ENCODE measurements around the gene CDC42.

The CDC42 gene

GRCh38 chr1:22100168-22100567 is 47.7 kb downstream of the CDC42 start:
- Histone ChIP-seq H3K9me3 (ENCODE audit: control insufficient read depth, insufficient read depth, low read length) (no peaks in the 10 kb centered on the region), H3K27me3 (ENCODE audit: control insufficient read depth, insufficient read depth, low read length) (no peaks in the 10 kb centered on the region), H3K9ac (ENCODE audit: low read depth, low read length) (no peak overlapping the region), H3K4me1 (ENCODE audit: control insufficient read depth, insufficient read depth, low read length) (no peaks in the 10 kb centered on the region), H3K4me3 (ENCODE audit: low read depth, low read length) (no peak overlapping the region), H3K27ac (ENCODE audit: low read depth, low read length) (no peak overlapping the region), H3K36me3 (ENCODE audit: control insufficient read depth, insufficient read depth, low read length) (peaks cover 39% of the 10 kb centered on the region)

GRCh38 chr1:22101199-22101598 is 48.7 kb downstream of the CDC42 start:
- Histone ChIP-seq H3K9ac (ENCODE audit: low read depth, low read length) (no peak overlapping the region), H3K4me3 (ENCODE audit: low read depth, low read length) (no peak overlapping the region), H3K27me3 (ENCODE audit: control insufficient read depth, insufficient read depth, low read length) (no peaks in the 10 kb centered on the region), H3K9me3 (ENCODE audit: control insufficient read depth, insufficient read depth, low read length) (no peaks in the 10 kb centered on the region), H3K36me3 (ENCODE audit: control insufficient read depth, insufficient read depth, low read length) (peaks cover 33% of the 10 kb centered on the region), H3K4me1 (ENCODE audit: control insufficient read depth, insufficient read depth, low read length) (0 out of 2 replicates have a peak, but pooled peaks cover 2% of the 10 kb centered on the region), H3K27ac (ENCODE audit: low read depth, low read length) (no peak overlapping the region)

GRCh38 chr1:22101995-22102394 is 49.5 kb downstream of the CDC42 start:
- Histone ChIP-seq H3K4me1 (ENCODE audit: control insufficient read depth, insufficient read depth, low read length) (0 out of 2 replicates have a peak, but pooled peaks cover 2% of the 10 kb centered on the region), H3K9me3 (ENCODE audit: control insufficient read depth, insufficient read depth, low read length) (no peaks in the 10 kb centered on the region), H3K36me3 (ENCODE audit: control insufficient read depth, insufficient read depth, low read length) (peaks cover 25% of the 10 kb centered on the region), H3K27ac (ENCODE audit: low read depth, low read length) (no peak overlapping the region), H3K9ac (ENCODE audit: low read depth, low read length) (no peak overlapping the region), H3K27me3 (ENCODE audit: control insufficient read depth, insufficient read depth, low read length) (no peaks in the 10 kb centered on the region), H3K4me3 (ENCODE audit: low read depth, low read length) (no peak overlapping the region)

GRCh38 chr1:22102746-22103145 is 50.2 kb downstream of the CDC42 start:
- Histone ChIP-seq H3K36me3 (ENCODE audit: control insufficient read depth, insufficient read depth, low read length) (peaks cover 21% of the 10 kb centered on the region), H3K9me3 (ENCODE audit: control insufficient read depth, insufficient read depth, low read length) (no peaks in the 10 kb centered on the region), H3K4me3 (ENCODE audit: low read depth, low read length) (no peak overlapping the region), H3K4me1 (ENCODE audit: control insufficient read depth, insufficient read depth, low read length) (0 out of 2 replicates have a peak, but pooled peaks cover 2% of the 10 kb centered on the region), H3K27me3 (ENCODE audit: control insufficient read depth, insufficient read depth, low read length) (no peaks in the 10 kb centered on the region), H3K27ac (ENCODE audit: low read depth, low read length) (no peak overlapping the region), H3K9ac (ENCODE audit: low read depth, low read length) (no peak overlapping the region)

GRCh38 chr1:22104094-22104493 is 51.6 kb downstream of the CDC42 start:
- Histone ChIP-seq H3K9ac (ENCODE audit: low read depth, low read length) (no peak overlapping the region), H3K27me3 (ENCODE audit: control insufficient read depth, insufficient read depth, low read length) (no peaks in the 10 kb centered on the region), H3K27ac (ENCODE audit: low read depth, low read length) (no peak overlapping the region), H3K4me1 (ENCODE audit: control insufficient read depth, insufficient read depth, low read length) (0 out of 2 replicates have a peak, but pooled peaks cover 2% of the 10 kb centered on the region), H3K9me3 (ENCODE audit: control insufficient read depth, insufficient read depth, low read length) (no peaks in the 10 kb centered on the region), H3K36me3 (ENCODE audit: control insufficient read depth, insufficient read depth, low read length) (peaks cover 21% of the 10 kb centered on the region), H3K4me3 (ENCODE audit: low read depth, low read length) (no peak overlapping the region)

GRCh38 chr1:22104865-22105437 is 52.4 kb downstream of the CDC42 start:
- 0 out of 2 replicates have a peak, but pooled peaks cover 2% of the 10 kb centered on the region for H3K4me1 ChIP-seq (ENCODE audit: control insufficient read depth, insufficient read depth, low read length)
- H3K27ac ChIP-seq (ENCODE audit: low read depth, low read length) = no peak overlapping the region
- no peak overlapping the region for H3K4me3 ChIP-seq (ENCODE audit: low read depth, low read length)
- peaks cover 20% of the 10 kb centered on the region for H3K36me3 ChIP-seq (ENCODE audit: control insufficient read depth, insufficient read depth, low read length)
- H3K9me3 ChIP-seq (ENCODE audit: control insufficient read depth, insufficient read depth, low read length) = no peaks in the 10 kb centered on the region
- H3K9ac ChIP-seq (ENCODE audit: low read depth, low read length) = no peak overlapping the region
- no peaks in the 10 kb centered on the region for H3K27me3 ChIP-seq (ENCODE audit: control insufficient read depth, insufficient read depth, low read length)

GRCh38 chr1:22105611-22106207 is 53.2 kb downstream of the CDC42 start:
- Histone ChIP-seq H3K9me3 (ENCODE audit: control insufficient read depth, insufficient read depth, low read length) (no peaks in the 10 kb centered on the region), H3K27ac (ENCODE audit: low read depth, low read length) (no peak overlapping the region), H3K4me1 (ENCODE audit: control insufficient read depth, insufficient read depth, low read length) (0 out of 2 replicates have a peak, but pooled peaks cover 2% of the 10 kb centered on the region), H3K36me3 (ENCODE audit: control insufficient read depth, insufficient read depth, low read length) (peaks cover 17% of the 10 kb centered on the region), H3K9ac (ENCODE audit: low read depth, low read length) (no peak overlapping the region), H3K4me3 (ENCODE audit: low read depth, low read length) (no peak overlapping the region), H3K27me3 (ENCODE audit: control insufficient read depth, insufficient read depth, low read length) (no peaks in the 10 kb centered on the region)

- H3K27me3 ChIP-seq (ENCODE audit: control insufficient read depth, insufficient read depth, low read length) = no peaks in the 10 kb centered on the region
- H3K9ac ChIP-seq (ENCODE audit: low read depth, low read length) = no peak overlapping the region
- H3K27ac ChIP-seq (ENCODE audit: low read depth, low read length) = no peak overlapping the region
- H3K36me3 ChIP-seq (ENCODE audit: control insufficient read depth, insufficient read depth, low read length) = peaks cover 26% of the 10 kb centered on the region
- 0 out of 2 replicates have a peak, but pooled peaks cover 2% of the 10 kb centered on the region for H3K4me1 ChIP-seq (ENCODE audit: control insufficient read depth, insufficient read depth, low read length)
- H3K4me3 ChIP-seq (ENCODE audit: low read depth, low read length) = no peak overlapping the region
- H3K9me3 ChIP-seq (ENCODE audit: control insufficient read depth, insufficient read depth, low read length) = no peaks in the 10 kb centered on the region
Measured at GRCh38 chr1:22107126-22107525, 54.6 kb downstream of the CDC42 start.

GRCh38 chr1:22108339-22109105 is 56.0 kb downstream of the CDC42 start:
- Histone ChIP-seq H3K27me3 (ENCODE audit: control insufficient read depth, insufficient read depth, low read length) (no peaks in the 10 kb centered on the region), H3K27ac (ENCODE audit: low read depth, low read length) (no peak overlapping the region), H3K9me3 (ENCODE audit: control insufficient read depth, insufficient read depth, low read length) (no peaks in the 10 kb centered on the region), H3K4me1 (ENCODE audit: control insufficient read depth, insufficient read depth, low read length) (0 out of 2 replicates have a peak, but pooled peaks cover 2% of the 10 kb centered on the region), H3K36me3 (ENCODE audit: control insufficient read depth, insufficient read depth, low read length) (peaks cover 31% of the 10 kb centered on the region), H3K9ac (ENCODE audit: low read depth, low read length) (no peak overlapping the region), H3K4me3 (ENCODE audit: low read depth, low read length) (no peak overlapping the region)

- H3K27ac ChIP-seq (ENCODE audit: low read depth, low read length) = no peak overlapping the region
- H3K9ac ChIP-seq (ENCODE audit: low read depth, low read length) = no peak overlapping the region
- no peaks in the 10 kb centered on the region for H3K27me3 ChIP-seq (ENCODE audit: control insufficient read depth, insufficient read depth, low read length)
- peaks cover 16% of the 10 kb centered on the region; the same call in 1 of the 2 replicates for H3K4me1 ChIP-seq (ENCODE audit: control insufficient read depth, insufficient read depth, low read length)
- H3K36me3 ChIP-seq (ENCODE audit: control insufficient read depth, insufficient read depth, low read length) = peaks cover 31% of the 10 kb centered on the region
- no peak overlapping the region for H3K4me3 ChIP-seq (ENCODE audit: low read depth, low read length)
- H3K9me3 ChIP-seq (ENCODE audit: control insufficient read depth, insufficient read depth, low read length) = no peaks in the 10 kb centered on the region
Measured at GRCh38 chr1:22110016-22110415, 57.5 kb downstream of the CDC42 start.

GRCh38 chr1:22111115-22111514 is 58.6 kb downstream of the CDC42 start:
- no peak overlapping the region for H3K4me3 ChIP-seq (ENCODE audit: low read depth, low read length)
- H3K9ac ChIP-seq (ENCODE audit: low read depth, low read length) = no peak overlapping the region
- peaks cover 31% of the 10 kb centered on the region for H3K36me3 ChIP-seq (ENCODE audit: control insufficient read depth, insufficient read depth, low read length)
- no peaks in the 10 kb centered on the region for H3K27me3 ChIP-seq (ENCODE audit: control insufficient read depth, insufficient read depth, low read length)
- H3K4me1 ChIP-seq (ENCODE audit: control insufficient read depth, insufficient read depth, low read length) = peaks cover 14% of the 10 kb centered on the region; the same call in 1 of the 2 replicates
- H3K9me3 ChIP-seq (ENCODE audit: control insufficient read depth, insufficient read depth, low read length) = no peaks in the 10 kb centered on the region
- no peak overlapping the region for H3K27ac ChIP-seq (ENCODE audit: low read depth, low read length)
